OCI-LY7 (cell line): ENCODE results near the gene KATNIP.

Experiments
- EZH2phosphoT487 ChIP-seq: fragments of 200-600 bp; sonication (generic); IDR thresholded peaks from 2 replicates; pipeline ENCODE4 v1.6.1; 2018; ENCODE audit warnings: low read depth, borderline replicate concordance, mild to moderate bottlenecking, mixed run types, antibody characterized with exemption, low read length, moderate library complexity, mixed read lengths
- TF ChIP-seq, protein P1 (sequence below): fragments of 200-600 bp; sonication (generic); conservative IDR thresholded peaks from 2 replicates; pipeline ENCODE4 v1.5.1; 2014; ENCODE audit warnings: mild to moderate bottlenecking, antibody characterized with exemption, low read length, moderate library complexity, mixed read lengths

DNA sequence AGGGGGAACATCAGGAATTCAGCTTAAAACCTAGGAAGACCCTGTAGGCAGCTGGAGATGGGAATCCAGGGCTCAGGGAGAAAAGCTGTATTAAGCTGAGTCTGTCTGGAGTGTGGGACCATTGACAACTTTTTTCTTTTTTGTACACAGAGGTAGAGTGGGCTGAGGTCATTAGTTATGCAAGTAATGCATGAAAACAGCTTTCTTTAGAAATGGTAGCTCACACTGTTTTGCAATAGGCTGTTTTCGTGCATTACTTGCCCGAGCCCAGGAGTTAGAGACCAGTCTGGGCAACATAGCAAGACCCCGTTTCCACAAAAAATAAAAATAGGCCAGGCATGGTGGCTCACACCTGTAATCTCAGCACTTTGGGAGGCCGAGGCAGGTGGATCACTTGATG lies 46.5 kb downstream of the KATNIP start:
- TF ChIP-seq, protein P1, sequence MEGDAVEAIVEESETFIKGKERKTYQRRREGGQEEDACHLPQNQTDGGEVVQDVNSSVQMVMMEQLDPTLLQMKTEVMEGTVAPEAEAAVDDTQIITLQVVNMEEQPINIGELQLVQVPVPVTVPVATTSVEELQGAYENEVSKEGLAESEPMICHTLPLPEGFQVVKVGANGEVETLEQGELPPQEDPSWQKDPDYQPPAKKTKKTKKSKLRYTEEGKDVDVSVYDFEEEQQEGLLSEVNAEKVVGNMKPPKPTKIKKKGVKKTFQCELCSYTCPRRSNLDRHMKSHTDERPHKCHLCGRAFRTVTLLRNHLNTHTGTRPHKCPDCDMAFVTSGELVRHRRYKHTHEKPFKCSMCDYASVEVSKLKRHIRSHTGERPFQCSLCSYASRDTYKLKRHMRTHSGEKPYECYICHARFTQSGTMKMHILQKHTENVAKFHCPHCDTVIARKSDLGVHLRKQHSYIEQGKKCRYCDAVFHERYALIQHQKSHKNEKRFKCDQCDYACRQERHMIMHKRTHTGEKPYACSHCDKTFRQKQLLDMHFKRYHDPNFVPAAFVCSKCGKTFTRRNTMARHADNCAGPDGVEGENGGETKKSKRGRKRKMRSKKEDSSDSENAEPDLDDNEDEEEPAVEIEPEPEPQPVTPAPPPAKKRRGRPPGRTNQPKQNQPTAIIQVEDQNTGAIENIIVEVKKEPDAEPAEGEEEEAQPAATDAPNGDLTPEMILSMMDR = no peak
- TF ChIP-seq EZH2phosphoT487 = no peak
